DMS114 treated with DMSO at 0.1 percent for 48 hours (cell line): ENCODE measurements around the gene STKLD1.
"Not testable (repeated sequence)": the region's sequence is repeated elsewhere in the genome, so short reads cannot be mapped to it uniquely, and the experiment has no call there.

Source experiments
- DNase-seq: peaks from one replicate; lab custom pipeline; 2025; ENCODE audit not compliant: unreplicated experiment; lab: John Stamatoyannopoulos, UW

STKLD1 gene

GRCh38 chr9:133382507-133383141, 6.5 kb downstream of the STKLD1 start:
- DNase-seq, result no peak

GRCh38 chr9:133383438-133383837, 7.3 kb downstream of the STKLD1 start:
- no peak for DNase-seq

- no peak for DNase-seq
Measured at GRCh38 chr9:133384736-133385321, 8.7 kb downstream of the STKLD1 start.

GRCh38 chr9:133385452-133385851, 9.3 kb downstream of the STKLD1 start:
- DNase-seq, result no peak

GRCh38 chr9:133386338-133386737, 10.2 kb downstream of the STKLD1 start:
- no peak for DNase-seq

- no peak for DNase-seq
Measured at GRCh38 chr9:133387680-133388079, 11.5 kb downstream of the STKLD1 start.

GRCh38 chr9:133389025-133389557, 12.9 kb downstream of the STKLD1 start:
- DNase-seq, result no peak

- no peak for DNase-seq
Measured at GRCh38 chr9:133389562-133389961, 13.4 kb downstream of the STKLD1 start.

GRCh38 chr9:133390713-133391112, 14.5 kb downstream of the STKLD1 start:
- DNase-seq, result no peak

GRCh38 chr9:133391449-133391848, 15.3 kb downstream of the STKLD1 start:
- not testable (repeated sequence) for DNase-seq

- DNase-seq, result not testable (repeated sequence)
Measured at GRCh38 chr9:133392308-133392707, 16.1 kb downstream of the STKLD1 start.

GRCh38 chr9:133393399-133393798, 17.2 kb downstream of the STKLD1 start:
- no peak for DNase-seq

GRCh38 chr9:133394687-133395271, 18.6 kb downstream of the STKLD1 start:
- no peak for DNase-seq

GRCh38 chr9:133396952-133397351, 20.8 kb downstream of the STKLD1 start:
- no peak for DNase-seq

- DNase-seq, result no peak
Measured at GRCh38 chr9:133397370-133397769, 21.2 kb downstream of the STKLD1 start.

GRCh38 chr9:133397895-133398294, 21.7 kb downstream of the STKLD1 start:
- no peak for DNase-seq

GRCh38 chr9:133400292-133400691, 24.1 kb downstream of the STKLD1 start:
- DNase-seq, result no peak

GRCh38 chr9:133401588-133401987, 25.4 kb downstream of the STKLD1 start:
- no peak for DNase-seq

GRCh38 chr9:133402689-133403088, 26.5 kb downstream of the STKLD1 start:
- no peak for DNase-seq

GRCh38 chr9:133403766-133404453, 27.7 kb downstream of the STKLD1 start:
- DNase-seq, result peak; percentile 8

GRCh38 chr9:133404454-133405002, 28.4 kb downstream of the STKLD1 start:
- DNase-seq, result no peak
